ENCODE measurements around the gene PER1. TPM values are rescaled to one million over a fixed set of nuclear protein-coding genes. Genes with fewer than 3 reads are reported as not detected.

Gene PER1
- total RNA-seq, 1 experiment from 2014 or later: 36.5 TPM

DNA sequence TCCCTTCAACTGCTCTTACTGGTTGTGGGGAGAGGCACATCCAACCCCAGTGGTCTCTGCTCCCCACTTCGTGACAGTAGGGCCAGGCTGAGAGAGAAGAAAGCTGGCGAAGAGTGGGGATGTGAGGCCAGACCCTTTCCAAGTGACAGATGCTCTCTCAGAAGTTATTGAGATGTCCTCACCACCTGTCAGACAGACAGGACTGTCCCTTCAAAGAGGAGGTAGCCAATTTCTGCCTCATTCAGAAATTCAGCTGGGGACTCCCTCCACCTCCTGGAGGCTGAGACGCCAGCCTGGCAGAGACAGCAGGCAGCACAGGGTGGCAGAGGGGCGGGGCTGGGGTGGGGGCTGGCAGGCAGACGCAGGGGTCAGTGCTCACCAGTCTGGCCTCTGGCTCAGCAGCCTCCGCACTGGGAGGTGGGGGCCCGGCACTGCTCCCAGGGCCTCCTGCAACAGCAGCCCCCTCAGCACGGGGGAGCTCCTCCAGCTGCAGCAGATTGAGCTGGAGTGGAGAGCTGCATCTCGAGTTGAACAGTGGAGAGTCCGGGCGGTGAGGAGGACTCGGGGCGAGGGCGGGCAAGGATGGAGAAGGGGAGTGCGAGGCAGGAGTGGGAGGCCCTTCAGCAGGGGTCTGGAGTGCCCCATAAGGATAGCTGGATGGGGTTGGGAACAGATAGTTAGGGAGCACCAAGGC, 9.2 kb downstream of the PER1 start:
- Histone ChIP-seq H3K56ac (ENCODE audit: insufficient read length, low read depth, low read length) (no peak overlapping the region), H2AFZ (ENCODE audit: low read length) (no peak overlapping the region), H3K27ac (ENCODE audit: insufficient read length, low read depth, low read length) (no peak overlapping the region), H3K9ac (ENCODE audit: extremely low read depth, insufficient read length, low read length) (no peak overlapping the region), H4K5ac (ENCODE audit: insufficient read length, low read depth, low read length) (no peak overlapping the region), H2BK20ac (ENCODE audit: low read depth, low read length, poor library complexity, severe bottlenecking) (no peak overlapping the region), H3K14ac (ENCODE audit: insufficient read depth, low read length) (no peak overlapping the region), H2BK12ac (ENCODE audit: insufficient read length, low read depth, low read length) (no peak overlapping the region), H3K79me2 (ENCODE audit: insufficient read depth, low read length) (no peaks in the 10 kb centered on the region), H3T11ph (ENCODE audit: low read length) (no peak overlapping the region), H3K4me1 (ENCODE audit: insufficient read depth, low read length) (no peaks in the 10 kb centered on the region), H2BK15ac (ENCODE audit: low read depth, low read length) (no peak overlapping the region), H3K23ac (ENCODE audit: insufficient read length, low read depth, low read length) (no peak overlapping the region), H4K8ac (replicated peaks; ENCODE audit: insufficient read length, low read depth, low read length) (no peak overlapping the region), H3K4ac (ENCODE audit: low read depth, low read length) (no peak overlapping the region), H4K20me1 (ENCODE audit: control insufficient read depth, insufficient read depth, insufficient read length) (no peaks in the 10 kb centered on the region), H2AK5ac (ENCODE audit: insufficient read length, low read length) (no peak overlapping the region), H3K79me1 (ENCODE audit: insufficient read depth, low read depth, low read length, poor library complexity, severe bottlenecking) (no peaks in the 10 kb centered on the region), H3K9me3 (ENCODE audit: control insufficient read depth, low read depth, low read length) (no peaks in the 10 kb centered on the region), H3K27me3 (ENCODE audit: insufficient read depth, low read length) (no peaks in the 10 kb centered on the region), H3K4me2 (ENCODE audit: insufficient read depth, insufficient read length, low read length) (no peak overlapping the region), H2BK5ac (ENCODE audit: insufficient read length, low read length) (no peak overlapping the region), H4K91ac (ENCODE audit: insufficient read length, low read depth, low read length) (no peak overlapping the region), H2BK120ac (ENCODE audit: low read depth, low read length, poor library complexity, severe bottlenecking) (no peak overlapping the region), H3K23me2 (ENCODE audit: insufficient read length, low read depth, low read length, poor library complexity, severe bottlenecking) (peaks cover 3% of the 10 kb centered on the region), H3K18ac (ENCODE audit: insufficient read length, low read depth, low read length) (no peak overlapping the region)
- Mint-ChIP-seq H3K9me3 (no peaks in the 10 kb centered on the region), H3K27me3 (ENCODE audit: low read depth) (peaks cover 3% of the 10 kb centered on the region; the same call in 1 of the 2 replicates), H3K4me3 (0 out of 5 replicates have a peak overlapping the region, but pooled peaks of 1 of the 2 experiments have one; percentile 7), H3K36me3 (ENCODE audit: insufficient read depth in 1 of 3, low read depth in 3 of 3) (peaks cover 29 to 72% (median 50%) of the 10 kb centered on the region in 3 experiments), H3K27ac (no peak overlapping the region), H3K4me1 (0 out of 4 replicates have a peak, but pooled peaks cover 0 to 2% of the 10 kb centered on the region in 2 experiments)
- no CpG with 5 or more reads among the region's 15 CpGs for WGBS (ENCODE audit: extremely low coverage, insufficient read length, low lambda C conversion rate)
- no peak for DNase-seq
- TF ChIP-seq, protein P1, sequence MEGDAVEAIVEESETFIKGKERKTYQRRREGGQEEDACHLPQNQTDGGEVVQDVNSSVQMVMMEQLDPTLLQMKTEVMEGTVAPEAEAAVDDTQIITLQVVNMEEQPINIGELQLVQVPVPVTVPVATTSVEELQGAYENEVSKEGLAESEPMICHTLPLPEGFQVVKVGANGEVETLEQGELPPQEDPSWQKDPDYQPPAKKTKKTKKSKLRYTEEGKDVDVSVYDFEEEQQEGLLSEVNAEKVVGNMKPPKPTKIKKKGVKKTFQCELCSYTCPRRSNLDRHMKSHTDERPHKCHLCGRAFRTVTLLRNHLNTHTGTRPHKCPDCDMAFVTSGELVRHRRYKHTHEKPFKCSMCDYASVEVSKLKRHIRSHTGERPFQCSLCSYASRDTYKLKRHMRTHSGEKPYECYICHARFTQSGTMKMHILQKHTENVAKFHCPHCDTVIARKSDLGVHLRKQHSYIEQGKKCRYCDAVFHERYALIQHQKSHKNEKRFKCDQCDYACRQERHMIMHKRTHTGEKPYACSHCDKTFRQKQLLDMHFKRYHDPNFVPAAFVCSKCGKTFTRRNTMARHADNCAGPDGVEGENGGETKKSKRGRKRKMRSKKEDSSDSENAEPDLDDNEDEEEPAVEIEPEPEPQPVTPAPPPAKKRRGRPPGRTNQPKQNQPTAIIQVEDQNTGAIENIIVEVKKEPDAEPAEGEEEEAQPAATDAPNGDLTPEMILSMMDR (conservative IDR thresholded peaks at IDR 0.05): no peak
